ENCODE measurements around the gene BPIFA2. TPM values are rescaled to one million over a fixed set of nuclear protein-coding genes. Genes with fewer than 3 reads are reported as not detected.

BPIFA2 gene
- total RNA-seq, 3 donors from 2014 or later = not detected

- Histone ChIP-seq H3K36me3 (ENCODE audit: low read depth) (no peaks in the 10 kb centered on the region), H3K9me3 (no peaks in the 10 kb centered on the region), H3K4me1 (ENCODE audit: low read depth) (no peaks in the 10 kb centered on the region), H3K4me3 (no peak overlapping the region)
- TF ChIP-seq, protein P1, sequence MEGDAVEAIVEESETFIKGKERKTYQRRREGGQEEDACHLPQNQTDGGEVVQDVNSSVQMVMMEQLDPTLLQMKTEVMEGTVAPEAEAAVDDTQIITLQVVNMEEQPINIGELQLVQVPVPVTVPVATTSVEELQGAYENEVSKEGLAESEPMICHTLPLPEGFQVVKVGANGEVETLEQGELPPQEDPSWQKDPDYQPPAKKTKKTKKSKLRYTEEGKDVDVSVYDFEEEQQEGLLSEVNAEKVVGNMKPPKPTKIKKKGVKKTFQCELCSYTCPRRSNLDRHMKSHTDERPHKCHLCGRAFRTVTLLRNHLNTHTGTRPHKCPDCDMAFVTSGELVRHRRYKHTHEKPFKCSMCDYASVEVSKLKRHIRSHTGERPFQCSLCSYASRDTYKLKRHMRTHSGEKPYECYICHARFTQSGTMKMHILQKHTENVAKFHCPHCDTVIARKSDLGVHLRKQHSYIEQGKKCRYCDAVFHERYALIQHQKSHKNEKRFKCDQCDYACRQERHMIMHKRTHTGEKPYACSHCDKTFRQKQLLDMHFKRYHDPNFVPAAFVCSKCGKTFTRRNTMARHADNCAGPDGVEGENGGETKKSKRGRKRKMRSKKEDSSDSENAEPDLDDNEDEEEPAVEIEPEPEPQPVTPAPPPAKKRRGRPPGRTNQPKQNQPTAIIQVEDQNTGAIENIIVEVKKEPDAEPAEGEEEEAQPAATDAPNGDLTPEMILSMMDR (IDR thresholded peaks at IDR 0.05) = no peak
- no peak for ATAC-seq
- intact Hi-C loops (cut with DNase I, micrococcal nuclease) = no loop called here
- no peak for DNase-seq
Observed at GRCh38 chr20:33133373-33133941, 34.5 kb upstream of the BPIFA2 start.

DNA sequence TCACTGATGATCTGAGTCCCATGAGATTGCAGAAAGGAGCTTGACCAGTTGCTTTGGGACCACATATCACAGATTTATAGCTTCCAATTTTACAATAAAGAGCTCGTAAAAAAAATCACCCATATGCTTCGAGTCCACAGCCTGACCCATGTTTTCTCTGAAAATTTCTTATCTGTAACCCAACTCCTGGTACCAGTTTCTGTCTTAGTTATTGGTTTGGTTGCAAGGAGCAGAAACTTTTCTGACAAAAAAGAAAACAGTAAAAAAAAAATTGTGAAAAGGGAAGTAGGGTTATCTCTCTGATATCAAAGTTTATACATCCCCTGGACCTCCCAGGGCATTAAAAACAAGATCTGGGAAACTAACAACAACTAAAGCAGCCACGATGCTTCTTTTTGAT, 30.8 kb upstream of the BPIFA2 start:
- H3K36me3 ChIP-seq (ENCODE audit: low read depth) = no peaks in the 10 kb centered on the region
- TF ChIP-seq, protein P1 (IDR thresholded peaks at IDR 0.05) = no peak
- intact Hi-C loops (cut with DNase I, micrococcal nuclease) = no loop called here
- ATAC-seq (no peak), DNase-seq (no peak)
- no peak overlapping the region for H3K4me3 ChIP-seq
- H3K9me3 ChIP-seq = no peaks in the 10 kb centered on the region
- H3K4me1 ChIP-seq (ENCODE audit: low read depth) = no peaks in the 10 kb centered on the region

DNA sequence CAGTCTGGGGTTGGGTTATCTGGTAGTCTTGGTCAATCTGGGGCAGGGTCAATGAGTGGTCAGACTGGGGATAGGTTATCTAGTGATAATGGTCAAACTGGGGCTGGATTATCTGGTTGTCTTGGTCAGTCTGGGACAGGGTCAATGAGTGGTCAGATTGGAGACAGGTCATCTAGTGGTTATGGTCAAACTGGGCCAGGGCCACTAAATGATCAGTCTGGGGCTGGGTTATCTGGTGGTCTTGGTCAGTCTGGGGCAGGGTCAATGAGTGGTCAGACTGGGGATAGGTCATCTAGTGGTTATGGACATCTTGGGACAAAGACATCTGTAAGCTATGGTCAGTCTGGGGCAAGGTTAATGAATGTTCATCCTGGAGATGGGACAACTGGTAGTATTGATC, 28.5 kb upstream of the BPIFA2 start:
- no peak for DNase-seq
- TF ChIP-seq, protein P1 (IDR thresholded peaks at IDR 0.05) = no peak
- Histone ChIP-seq H3K9me3 (no peaks in the 10 kb centered on the region), H3K36me3 (ENCODE audit: low read depth) (no peaks in the 10 kb centered on the region), H3K4me1 (ENCODE audit: low read depth) (no peaks in the 10 kb centered on the region), H3K4me3 (no peak overlapping the region)
- intact Hi-C loops (cut with DNase I, micrococcal nuclease) = no loop called here
- ATAC-seq = no peak

GRCh38 chr20:33145521-33145920, 22.4 kb upstream of the BPIFA2 start:
- TF ChIP-seq, protein P1 (IDR thresholded peaks at IDR 0.05) = no peak
- Histone ChIP-seq H3K4me3 (no peak overlapping the region), H3K36me3 (ENCODE audit: low read depth) (no peaks in the 10 kb centered on the region), H3K4me1 (ENCODE audit: low read depth) (no peaks in the 10 kb centered on the region), H3K9me3 (no peaks in the 10 kb centered on the region)
- intact Hi-C loops (cut with DNase I, micrococcal nuclease) = no loop called here
- ATAC-seq = no peak
- DNase-seq = no peak

DNA sequence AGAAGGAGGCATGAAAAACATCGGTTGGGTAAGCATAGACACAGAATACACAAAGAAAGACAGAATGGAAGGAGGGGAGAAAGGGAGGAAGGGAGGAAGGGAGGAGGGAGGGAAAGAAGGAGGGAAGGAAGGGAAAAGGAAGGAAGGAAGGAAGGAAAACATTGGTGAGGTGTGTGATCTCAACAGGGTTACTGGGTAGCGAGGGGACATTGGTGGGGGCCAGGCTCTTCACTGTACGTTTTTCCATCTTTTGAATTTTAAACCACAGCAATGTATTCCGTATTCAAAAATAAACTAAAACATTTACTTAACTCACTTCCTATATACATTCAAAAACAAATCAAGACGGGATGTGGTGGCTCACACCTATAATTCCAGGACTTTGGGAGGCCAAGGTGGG, 20.7 kb upstream of the BPIFA2 start:
- Histone ChIP-seq H3K4me1 (ENCODE audit: low read depth) (no peaks in the 10 kb centered on the region), H3K36me3 (ENCODE audit: low read depth) (no peaks in the 10 kb centered on the region), H3K4me3 (no peak overlapping the region), H3K9me3 (no peaks in the 10 kb centered on the region)
- TF ChIP-seq, protein P1 (IDR thresholded peaks at IDR 0.05) = no peak
- ATAC-seq (no peak), DNase-seq (no peak)
- intact Hi-C loops (cut with DNase I, micrococcal nuclease) = no loop called here

DNA sequence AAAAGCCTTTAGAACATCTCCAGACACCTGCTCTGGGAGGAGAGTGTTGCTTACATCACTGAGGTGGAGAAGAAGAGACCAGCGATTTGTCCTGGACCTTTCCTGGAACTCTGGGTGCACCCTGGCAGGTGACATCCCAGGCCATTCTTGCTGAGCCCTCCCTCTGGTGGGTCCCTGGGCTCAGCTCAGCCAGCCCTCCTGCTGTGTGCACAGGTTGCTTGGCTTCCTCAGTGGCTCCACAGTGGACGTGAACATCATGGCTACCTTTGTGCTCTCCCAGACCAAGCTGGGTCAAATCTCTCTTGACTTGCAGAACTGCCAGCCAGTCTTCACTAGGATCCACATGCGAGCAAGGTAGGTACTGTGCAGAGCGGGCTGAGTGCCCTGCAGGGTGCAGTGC, 19.9 kb upstream of the BPIFA2 start:
- H3K9me3 ChIP-seq = no peaks in the 10 kb centered on the region
- TF ChIP-seq, protein P1 (IDR thresholded peaks at IDR 0.05) = no peak
- DNase-seq = no peak
- no peak overlapping the region for H3K4me3 ChIP-seq
- no peak for ATAC-seq
- no peaks in the 10 kb centered on the region for H3K4me1 ChIP-seq (ENCODE audit: low read depth)
- intact Hi-C loops (cut with DNase I, micrococcal nuclease) = no loop called here
- H3K36me3 ChIP-seq (ENCODE audit: low read depth) = no peaks in the 10 kb centered on the region

Data from mucosa of descending colon (tissue), 3 donors.